GM18858 (cell line): ENCODE results near the gene TMEM259.

Experiments used
- ATAC-seq: cut with Tn5 transposase; IDR thresholded peaks from one replicate; pipeline ENCODE4 v1.9.1; 2021; ENCODE audit not compliant: unreplicated experiment

The TMEM259 gene

DNA sequence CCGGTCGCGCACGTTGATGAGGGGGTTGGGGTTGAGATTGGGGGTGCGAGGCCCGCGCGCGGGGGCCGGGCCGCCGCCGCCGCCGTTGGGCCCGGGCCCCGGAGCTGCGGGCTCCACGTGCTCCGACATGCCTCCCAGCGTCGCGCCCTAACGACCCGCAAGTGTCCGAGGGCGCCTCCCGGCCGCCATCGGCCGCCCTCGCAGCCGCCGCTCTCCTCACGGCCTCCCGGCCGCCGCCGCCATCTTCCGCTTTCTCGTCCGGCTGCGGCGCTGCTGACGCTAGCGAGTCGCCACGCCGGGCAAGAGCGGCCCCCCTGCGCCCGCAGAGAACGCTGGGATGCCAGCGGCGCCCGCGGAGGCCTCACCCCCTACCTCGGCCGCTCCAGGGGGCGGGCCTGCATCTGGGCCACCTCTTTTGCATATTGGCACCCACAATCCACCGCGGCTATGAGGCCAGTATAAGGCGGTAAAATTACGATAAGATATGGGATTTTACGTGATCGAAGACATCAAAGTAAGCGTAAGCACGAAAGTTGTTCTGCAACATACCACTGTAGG lies at the start of gene TMEM259:
Gene TMEM259, minus strand, starts transcription at position 256 of the 558 bp plus-strand sequence. Its CDS starts 127 bp downstream, at position 129.
- ATAC-seq = peak; percentile 51

DNA sequence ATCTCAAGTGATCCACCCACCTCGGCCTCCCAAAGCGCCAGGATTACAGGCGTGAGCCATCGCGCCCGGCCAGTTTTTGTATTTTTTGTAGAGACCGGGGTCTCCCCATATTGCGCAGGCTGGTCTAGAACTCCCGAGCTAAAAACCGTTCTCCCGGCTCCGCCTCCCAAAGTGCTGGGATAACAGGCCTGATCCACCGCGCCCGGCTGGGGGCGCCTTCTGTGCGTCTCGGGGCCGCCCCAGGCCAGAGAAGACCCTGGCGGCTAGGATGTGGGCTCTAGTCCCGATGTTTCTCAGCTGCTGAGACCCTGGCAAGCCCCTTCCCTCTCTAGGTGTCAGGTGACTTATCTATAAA lies 49.6 kb upstream of the TMEM259 start:
- no peak for ATAC-seq

DNA sequence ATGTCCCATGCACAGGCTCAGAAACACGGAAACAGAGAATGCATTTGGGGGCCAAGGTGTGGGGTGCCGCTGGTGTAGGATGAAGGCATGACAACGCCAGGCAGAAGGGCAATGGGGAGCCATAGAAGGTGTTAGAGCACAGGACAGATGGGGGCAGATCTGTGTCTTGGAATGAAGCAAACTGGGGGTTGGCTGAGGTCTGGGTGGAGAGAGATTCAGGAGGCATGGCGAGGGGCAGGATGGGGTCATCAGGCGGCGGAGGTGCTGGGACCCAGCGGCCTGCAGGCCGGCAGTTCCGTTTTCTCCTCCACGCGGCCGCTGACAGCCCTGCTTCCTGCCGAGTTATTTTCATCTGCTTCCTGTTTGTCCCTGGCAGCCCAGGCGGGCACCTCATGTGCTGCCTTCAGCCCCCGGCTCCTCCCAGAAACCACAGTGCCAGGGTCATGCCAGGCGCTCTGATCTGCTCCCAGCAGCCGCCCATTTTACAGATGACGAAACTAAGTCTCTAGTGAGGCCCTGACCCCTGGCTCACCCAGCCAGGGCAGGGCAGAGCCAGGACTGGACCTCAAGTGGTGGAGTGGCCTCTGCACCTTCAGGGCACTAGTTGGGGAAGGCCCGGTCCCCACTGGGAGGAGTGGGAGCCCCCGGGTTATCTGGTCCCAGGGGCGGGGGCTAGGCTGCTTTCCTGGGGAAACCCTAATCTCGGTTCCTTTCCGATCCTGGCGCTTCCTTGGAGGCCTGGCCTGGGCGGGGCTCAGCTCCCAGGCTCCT lies 48.3 kb upstream of the TMEM259 start:
- no peak for ATAC-seq

DNA sequence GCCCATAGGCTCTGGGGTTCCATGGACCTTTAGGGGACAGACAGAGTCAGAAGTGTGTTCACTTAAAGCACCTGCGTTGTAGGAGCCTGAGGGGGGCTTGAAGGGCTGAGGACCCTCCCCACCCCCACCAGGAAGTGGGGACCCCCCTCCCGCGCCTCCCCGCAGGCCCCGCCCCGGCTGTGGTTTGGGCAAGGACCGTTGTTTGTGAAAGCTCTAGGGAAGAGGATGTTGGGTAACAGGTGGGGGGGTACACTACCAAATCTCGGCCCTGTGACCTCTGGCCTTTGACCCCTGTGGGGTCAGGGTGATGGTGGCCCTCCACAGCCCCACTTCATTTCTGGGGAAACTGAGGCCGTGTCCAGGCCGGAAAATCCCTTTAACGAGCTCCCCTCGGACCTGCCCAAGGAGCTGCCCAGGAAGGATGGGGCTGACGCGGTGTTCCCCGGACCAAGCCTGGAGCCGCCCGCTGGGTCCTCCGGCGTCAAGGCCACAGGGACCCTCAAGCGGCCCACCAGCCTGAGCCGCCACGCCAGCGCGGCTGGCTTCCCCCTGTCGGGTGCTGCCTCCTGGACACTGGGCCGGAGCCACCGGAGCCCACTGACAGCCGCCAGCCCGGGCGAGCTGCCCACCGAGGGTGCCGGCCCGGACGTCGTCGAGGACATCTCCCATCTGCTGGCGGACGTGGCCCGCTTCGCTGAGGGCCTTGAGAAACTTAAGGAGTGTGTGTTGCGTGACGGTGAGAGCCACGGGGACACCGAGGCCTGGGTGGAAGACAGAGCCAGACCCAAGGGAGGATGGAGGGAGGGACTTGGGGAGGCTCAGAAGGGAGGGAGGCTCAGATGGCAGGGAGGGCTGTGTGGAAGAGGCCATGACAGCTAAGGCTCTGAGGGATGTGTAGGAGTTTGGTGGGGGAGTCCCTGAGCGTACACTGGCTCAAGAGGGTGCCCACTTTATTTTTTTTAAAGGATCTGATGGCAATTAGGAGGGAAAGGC lies 47.4 kb upstream of the TMEM259 start:
- no peak for ATAC-seq

DNA sequence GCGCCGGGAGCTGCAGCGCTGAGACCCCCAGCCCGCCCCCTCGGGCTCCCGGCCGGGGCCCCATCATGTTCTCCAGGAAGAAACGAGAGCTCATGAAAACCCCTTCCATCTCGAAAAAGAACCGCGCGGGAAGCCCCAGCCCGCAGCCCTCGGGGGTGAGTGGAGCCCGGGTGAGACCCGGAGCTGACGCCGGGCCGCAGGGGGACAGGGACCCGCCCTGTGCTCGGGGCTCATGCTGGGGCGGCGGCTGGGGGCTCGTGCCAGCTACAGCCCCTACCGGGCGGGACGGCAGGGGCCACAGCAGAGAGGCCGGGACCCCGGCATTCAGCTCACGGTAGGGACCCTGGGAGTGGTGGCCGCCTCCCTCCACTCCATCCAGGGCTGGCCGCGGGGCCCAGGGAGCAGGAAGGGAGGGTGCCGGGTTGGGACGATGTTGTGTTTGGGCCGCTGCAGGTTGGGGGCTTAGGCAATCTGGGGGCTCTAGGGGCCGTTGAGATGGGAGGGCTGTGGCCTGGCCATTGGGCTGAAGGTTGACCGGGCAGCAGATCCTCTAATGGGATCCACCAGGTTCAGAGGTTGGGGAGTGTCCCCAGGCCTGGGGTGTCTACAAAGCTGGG lies 46.5 kb upstream of the TMEM259 start:
- ATAC-seq = no peak

DNA sequence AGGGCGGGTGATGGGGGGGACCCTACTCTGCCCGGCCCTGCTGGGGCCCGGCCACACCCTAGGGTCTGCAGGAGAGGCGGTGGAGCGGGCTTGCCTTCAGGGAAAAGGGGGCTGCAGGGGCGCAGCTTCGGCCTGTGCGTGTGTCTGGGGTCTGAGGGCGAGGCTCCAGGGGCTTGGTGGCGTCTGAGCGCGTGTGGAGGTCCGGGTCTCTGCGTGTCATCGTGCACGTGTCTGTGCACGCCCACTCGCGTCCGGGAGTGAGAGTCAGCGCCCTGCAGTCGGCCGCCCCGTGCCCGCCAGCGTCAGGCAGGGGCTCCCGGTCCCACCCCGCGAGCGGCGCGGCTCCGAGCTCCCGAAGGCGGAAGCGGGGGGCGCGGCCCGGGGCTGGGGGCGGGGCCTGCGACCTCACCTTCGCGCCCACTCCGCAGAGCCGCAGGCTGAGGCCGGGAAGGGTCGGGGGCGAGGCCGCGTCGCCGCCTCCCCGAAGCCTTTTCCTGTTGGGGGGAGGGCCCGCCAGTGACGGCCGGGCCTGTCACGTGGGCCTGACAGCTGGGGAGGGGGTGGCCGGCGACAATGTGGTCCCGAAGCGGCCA lies 45.9 kb upstream of the TMEM259 start, which contains the start of gene ARHGAP45:
Gene ARHGAP45, plus strand, starts transcription at position 420 of the 593 bp plus-strand sequence. CDS start 239 bp downstream, outside the sequence.
- no peak for ATAC-seq

DNA sequence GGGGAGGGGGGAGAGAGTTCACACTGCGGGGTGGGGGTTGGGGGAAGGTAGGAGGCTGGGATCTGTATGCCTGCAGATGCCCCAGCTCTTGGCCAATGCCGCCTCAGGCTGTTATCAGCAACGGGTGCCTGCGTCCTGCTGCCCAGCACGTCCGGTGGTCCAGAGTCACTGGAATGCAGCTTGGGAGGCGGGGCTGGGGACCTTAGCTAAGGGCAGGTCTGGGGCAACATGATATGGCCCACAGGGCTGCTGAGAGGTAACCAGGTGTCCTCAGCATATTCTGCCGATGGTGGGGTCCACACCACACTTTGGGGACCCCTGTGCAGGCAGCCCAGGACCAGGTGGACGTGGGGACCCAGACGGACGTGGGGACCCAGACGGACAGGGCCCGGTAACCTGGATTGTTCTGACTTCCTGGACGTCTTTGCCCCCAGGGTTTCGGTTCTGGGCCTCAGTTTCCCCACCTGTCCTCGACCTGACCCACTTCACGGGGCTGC lies 45.4 kb upstream of the TMEM259 start:
- ATAC-seq = no peak

DNA sequence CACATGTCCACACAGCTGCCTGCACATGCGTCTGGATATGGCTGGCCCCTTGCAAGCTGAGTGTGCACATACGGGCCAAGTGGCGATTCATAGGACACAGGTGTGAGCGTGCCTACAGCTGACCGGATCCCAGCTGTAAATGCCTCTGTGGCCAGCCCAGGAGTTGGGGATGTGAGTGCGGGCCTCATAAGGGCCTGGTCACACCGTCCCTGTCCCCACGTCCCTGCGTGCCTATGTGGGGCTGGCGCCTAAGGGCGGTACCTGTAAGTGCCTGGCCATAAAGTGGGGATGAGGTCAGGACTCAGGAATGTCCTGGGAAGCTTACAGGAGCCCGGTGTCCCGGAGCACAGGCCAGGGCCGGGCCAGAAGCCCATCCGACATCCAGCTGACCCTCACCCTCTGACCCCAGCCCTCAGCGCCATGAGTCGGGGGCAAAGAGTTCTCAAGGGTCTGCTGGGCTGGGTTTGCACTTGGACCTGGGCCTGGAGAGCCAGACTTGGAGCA lies 44.7 kb upstream of the TMEM259 start:
- no peak for ATAC-seq

DNA sequence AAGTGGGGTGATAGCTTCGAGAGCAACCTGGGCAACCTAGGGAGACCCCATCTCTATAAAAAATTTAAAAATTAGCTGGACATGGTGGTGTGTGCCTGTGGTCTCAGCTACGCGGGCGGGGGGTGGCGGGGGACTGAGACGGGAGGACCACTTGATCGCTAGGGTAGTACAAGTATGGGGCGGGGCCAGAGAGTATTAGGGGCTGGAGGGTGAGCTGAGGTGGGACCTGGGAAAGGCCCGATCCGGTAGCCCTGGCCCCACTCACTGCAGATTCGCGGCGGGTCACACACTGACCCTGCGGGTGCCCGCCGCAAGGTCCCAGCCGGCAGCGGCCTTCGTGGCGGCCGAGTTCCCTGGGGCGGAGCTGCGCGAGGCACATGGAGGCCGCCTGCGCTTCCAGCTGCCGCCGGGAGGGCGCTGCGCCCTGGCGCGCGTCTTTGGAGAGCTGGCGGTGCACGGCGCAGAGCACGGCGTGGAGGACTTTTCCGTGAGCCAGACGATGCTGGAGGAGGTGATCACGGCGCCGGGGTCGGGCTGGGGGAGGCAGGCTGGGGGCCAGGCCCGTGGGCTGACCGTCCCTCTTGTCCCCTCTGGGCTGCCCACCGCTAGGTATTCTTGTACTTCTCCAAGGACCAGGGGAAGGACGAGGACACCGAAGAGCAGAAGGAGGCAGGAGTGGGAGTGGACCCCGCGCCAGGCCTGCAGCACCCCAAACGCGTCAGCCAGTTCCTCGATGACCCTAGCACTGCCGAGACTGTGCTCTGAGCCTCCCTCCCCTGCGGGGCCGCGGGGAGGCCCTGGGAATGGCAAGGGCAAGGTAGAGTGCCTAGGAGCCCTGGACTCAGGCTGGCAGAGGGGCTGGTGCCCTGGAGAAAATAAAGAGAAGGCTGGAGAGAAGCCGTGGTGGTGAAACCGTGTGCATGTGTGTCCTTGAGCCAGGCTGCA lies 44.0 kb upstream of the TMEM259 start:
- ATAC-seq = no peak

DNA sequence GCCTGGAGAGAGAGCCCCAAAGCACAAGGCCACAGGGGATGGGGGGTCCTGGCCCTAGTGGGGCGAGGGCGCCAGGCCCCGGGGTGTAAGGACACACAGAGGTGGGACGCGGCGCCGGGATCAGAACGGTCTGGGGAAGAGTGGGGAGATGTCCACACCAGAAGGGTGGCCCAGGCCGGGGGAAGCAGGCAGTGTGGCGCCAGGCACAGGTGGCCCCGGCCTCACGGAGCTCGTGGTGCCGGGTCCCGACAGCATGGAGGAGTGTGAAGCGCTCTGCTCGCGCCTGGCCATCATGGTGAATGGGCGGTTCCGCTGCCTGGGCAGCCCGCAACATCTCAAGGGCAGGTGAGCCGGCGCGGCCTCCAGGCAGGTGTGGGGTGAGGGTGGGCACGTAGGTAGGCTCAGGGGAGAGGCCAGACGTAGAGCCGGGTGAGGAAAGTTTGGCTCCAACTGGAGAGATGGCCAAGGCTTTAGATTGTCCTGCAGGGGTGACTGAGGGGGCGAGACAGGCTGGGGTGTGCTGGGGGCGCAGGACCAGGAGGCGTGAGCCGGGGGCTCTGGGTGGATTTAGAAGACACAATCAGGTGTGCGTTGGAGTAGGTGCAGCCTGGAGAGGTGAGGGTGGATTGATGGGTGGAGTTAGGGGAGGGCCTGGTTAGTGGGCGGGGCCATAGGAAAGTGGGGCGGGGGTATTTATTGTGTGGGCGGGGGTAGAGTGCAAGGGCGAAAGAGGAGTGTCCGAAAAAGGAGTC lies 43.2 kb upstream of the TMEM259 start:
- ATAC-seq = no peak

DNA sequence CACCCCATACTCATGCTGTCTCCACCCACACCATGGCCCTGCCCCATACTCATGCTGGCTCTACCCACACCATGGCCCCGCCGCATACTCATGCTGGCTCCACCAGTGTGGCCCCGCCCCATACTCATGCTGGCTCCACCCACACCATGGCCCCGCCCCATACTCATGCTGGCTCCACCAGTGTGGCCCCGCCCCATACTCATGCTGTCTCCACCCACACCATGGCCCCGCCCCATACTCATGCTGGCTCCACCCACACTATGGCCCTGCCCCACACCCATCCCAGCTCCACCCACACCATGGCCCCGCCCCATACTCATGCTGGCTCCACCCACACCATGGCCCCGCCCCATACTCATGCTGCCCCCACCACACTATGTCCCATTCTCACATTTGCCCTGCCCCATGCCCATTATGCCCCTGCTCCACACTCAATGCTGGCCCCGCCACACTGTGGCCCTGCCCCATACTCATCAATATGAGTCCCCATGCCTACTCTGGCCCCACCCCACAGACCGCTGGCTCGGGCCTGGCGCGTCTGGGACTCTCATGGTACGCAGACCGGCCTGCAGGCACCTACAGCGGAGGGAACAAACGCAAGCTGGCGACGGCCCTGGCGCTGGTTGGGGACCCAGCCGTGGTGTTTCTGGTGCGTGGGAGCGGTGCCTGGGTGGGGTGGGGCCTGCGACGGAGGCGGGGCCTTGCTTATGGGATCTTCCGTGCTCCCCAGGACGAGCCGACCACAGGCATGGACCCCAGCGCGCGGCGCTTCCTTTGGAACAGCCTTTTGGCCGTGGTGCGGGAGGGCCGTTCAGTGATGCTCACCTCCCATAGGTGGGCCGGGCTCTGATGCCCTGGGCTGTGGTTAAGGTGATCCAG lies 42.3 kb upstream of the TMEM259 start:
- ATAC-seq = no peak

DNA sequence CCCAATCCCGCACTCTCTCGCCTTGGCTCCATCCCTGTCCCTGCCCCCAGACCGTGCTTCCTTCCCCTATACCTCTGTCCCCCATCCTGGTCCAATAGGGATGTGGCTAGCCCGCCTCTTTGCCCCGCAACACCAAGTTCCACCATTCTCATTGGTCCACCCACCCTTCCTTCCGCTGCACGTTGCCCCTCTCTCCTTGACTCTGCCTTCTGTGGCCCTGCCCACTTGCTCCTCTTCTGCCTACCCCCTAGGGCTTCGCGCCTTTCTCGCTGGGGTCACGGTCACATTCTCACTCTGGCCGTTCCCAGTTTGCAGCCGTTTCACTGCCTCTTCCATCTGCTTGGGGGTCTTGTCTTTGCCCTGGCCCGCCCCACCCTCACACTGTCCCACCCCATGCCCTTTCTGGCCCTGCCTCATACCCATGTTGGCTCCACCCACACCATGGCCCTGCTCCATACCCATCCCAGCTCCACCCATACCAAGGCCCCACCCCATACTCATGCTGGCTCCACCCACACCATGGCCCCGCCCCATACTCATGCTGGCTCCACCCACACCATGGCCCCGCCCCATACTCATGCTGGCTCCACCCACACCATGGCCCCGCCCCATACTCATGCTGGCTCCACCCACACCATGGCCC lies 41.6 kb upstream of the TMEM259 start:
- ATAC-seq = no peak

DNA sequence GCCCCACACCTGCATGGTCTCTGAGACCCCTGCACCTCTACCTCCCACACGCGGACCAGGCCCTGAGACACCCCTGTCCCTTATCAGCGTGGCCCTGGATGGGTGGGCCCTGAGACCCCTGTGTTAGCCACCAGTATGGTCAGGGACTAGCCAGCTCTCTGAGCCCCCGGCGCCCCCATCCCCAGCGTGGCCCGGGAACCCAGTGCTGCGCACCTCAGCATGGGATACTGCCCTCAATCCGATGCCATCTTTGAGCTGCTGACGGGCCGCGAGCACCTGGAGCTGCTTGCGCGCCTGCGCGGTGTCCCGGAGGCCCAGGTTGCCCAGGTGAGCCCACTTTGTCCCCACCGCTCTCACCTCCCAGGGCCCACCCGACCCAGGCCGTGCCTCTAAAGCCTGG lies 41.1 kb upstream of the TMEM259 start:
- no peak for ATAC-seq

DNA sequence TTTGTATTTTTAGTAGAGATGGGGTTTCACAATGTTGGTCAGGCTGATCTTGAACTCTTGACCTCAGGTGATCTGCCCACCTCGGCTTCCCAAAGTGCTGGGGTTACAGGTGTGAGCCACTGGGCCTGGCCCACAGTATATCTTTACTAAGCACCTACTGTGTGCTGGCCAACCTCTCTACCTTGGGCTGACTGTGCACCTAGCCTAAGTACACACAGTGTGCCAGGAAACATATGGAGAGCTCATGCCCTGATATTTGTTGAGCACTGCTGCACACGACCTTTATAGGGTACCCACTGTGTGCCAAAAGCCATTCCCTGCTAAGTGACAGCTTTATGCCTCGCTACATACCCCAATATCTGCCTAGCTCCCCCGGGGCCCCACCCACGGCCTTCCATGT lies 39.8 kb upstream of the TMEM259 start:
- ATAC-seq = no peak

DNA sequence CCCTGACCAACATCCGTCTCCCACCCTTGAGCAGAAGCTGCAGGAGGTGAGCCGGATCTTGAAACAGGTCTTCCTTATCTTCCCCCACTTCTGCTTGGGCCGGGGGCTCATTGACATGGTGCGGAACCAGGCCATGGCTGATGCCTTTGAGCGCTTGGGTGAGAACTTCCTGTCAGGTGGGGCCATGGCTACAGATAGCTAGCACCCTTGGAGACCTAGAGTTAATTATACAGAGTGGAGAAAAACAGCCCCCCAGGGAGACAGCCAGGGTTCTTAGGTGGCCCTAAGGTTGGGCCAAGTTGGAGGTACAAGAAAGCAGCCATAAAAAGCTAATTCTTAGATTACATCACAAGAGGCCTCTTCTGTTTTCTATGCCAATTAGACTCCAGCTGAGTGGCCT lies 37.2 kb upstream of the TMEM259 start:
- no peak for ATAC-seq

DNA sequence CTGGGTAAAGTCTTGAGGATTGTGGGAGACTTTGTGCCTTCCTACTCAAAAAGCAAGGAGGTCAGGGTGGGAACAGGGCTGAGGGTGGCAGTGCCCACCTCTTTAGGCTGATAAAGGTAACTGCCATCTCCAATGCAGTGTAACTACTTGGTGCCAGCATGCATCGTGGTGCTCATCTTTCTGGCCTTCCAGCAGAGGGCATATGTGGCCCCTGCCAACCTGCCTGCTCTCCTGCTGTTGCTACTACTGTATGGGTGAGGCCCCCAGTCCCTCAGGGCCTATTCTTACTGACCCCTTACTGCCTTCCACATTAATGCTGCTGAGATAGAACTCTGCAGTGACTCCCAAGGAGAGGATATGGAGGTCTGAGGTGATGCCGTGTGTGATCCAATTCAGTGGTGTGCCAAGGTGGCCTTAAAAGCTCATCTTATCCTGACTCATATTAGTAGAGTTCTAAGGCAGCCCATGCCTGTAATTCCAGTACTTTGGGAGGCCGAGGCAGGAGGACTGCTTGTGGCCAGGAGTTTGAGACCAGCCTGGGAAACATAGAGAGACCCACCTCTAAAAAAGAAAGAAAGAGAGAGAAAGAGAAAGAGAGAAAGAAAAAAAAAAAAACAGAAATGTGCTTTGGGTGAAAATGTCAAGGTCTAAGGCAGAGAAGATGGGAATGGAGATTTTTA lies 36.4 kb upstream of the TMEM259 start:
- no peak for ATAC-seq
